ENCODE results near the gene ZNF678.
"Not testable (repeated sequence)": the region's sequence is repeated elsewhere in the genome, so short reads cannot be mapped to it uniquely, and the experiment has no call there.

DNA sequence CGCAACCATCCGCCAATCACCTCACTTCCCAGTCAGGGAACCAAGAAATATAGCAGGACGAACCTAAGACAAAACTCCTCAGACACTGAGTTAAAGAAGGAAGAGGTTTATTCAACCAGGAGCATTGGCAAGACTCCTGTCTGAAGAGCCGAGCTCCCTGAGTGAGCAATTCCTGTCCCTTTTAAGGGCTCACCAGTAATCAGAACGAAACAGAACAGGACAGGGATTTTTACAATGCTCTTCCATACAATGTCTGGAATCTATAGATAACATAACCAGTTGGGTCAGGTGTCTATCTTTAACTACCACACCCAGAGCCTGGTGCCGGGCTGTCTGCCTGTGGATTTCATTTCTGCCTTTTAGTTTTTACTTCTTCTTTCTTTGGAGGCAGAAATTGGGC lies 32.9 kb downstream of the ZNF678 start:
- not testable (repeated sequence) for TF ChIP-seq EZH2 (IDR thresholded peaks at IDR 0.05; ENCODE audit: insufficient read depth, poor library complexity, severe bottlenecking); EZH2phosphoT487 (IDR thresholded peaks at IDR 0.05; ENCODE audit: insufficient read depth, low read depth)

Measured in GM23248 (cell line).